WERI-Rb-1 (cell line): Measurements from ENCODE around the gene CAPN14.

Experiments
- DNase-seq: peaks from one replicate; pipeline ENCODE4 v3.0.0-alpha.2; 2020
- H3K27ac ChIP-seq: fragments of 250-450 bp; sonication (Bioruptor Pico); 2 replicates; pipeline ENCODE4 v1.5.1; 2020; ENCODE audit warnings: mild to moderate bottlenecking, moderate library complexity
- H3K27me3 ChIP-seq: fragments of 250-450 bp; sonication (Bioruptor Pico); 2 replicates; pipeline ENCODE4 v1.5.1; 2021; ENCODE audit warnings: mild to moderate bottlenecking, low read depth, moderate library complexity; ENCODE audit not compliant: insufficient read depth, severe bottlenecking
- H3K36me3 ChIP-seq: fragments of 250-450 bp; sonication (Bioruptor Pico); 2 replicates; pipeline ENCODE4 v1.5.1; 2020; ENCODE audit warnings: mild to moderate bottlenecking, moderate library complexity
- H3K4me3 ChIP-seq: 2 replicates; pipeline ENCODE4 v1.5.1; 2011; ENCODE audit warnings: low read depth, mild to moderate bottlenecking, control low read depth, low read length
- H3K9me3 ChIP-seq: fragments of 250-450 bp; sonication (Bioruptor Pico); 2 replicates; pipeline ENCODE4 v1.5.1; 2021; ENCODE audit warnings: mild to moderate bottlenecking, moderate library complexity; ENCODE audit not compliant: severe bottlenecking
- TF ChIP-seq, protein P1 (sequence below): IDR thresholded peaks from 2 replicates; pipeline ENCODE4 v1.5.1; 2011; ENCODE audit warnings: low read depth, mild to moderate bottlenecking, control low read depth, inconsistent platforms, low read length

The CAPN14 gene

DNA sequence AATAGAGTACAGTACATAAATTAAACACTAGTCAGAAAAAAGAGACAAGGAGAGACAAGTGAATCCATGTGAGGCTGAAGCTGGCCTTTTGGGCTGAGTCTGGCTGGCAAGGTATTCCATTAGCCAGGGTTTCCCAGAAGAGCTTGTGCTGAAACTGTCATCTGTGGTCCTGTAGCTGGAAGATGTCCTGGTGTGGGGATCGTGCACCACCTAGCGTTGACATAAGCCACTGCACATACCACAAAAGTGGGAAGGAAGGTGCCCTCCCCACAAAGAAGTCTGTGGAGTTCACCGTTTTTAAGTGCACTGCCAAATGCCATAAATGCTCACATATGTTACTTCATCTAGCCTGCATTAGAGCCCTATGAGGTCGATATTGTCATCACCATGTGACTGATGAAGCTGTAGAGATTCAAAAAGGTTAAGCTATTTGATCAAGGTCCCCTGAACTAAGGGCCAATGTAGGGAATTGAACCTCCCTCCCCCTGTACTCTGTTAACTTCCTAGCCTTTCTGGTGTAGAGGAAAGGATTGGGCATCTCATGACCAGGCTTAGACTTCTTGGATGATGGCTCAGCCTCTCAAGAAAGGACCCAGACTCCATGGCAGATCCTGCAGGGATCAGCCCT, 47.1 kb downstream of the CAPN14 start:
- Histone ChIP-seq H3K36me3 (no peaks in the 10 kb centered on the region), H3K27me3 (no peaks in the 10 kb centered on the region), H3K27ac (no peak overlapping the region), H3K4me3 (no peak overlapping the region), H3K9me3 (no peaks in the 10 kb centered on the region)
- DNase-seq: peak; percentile 74
- TF ChIP-seq, protein P1, sequence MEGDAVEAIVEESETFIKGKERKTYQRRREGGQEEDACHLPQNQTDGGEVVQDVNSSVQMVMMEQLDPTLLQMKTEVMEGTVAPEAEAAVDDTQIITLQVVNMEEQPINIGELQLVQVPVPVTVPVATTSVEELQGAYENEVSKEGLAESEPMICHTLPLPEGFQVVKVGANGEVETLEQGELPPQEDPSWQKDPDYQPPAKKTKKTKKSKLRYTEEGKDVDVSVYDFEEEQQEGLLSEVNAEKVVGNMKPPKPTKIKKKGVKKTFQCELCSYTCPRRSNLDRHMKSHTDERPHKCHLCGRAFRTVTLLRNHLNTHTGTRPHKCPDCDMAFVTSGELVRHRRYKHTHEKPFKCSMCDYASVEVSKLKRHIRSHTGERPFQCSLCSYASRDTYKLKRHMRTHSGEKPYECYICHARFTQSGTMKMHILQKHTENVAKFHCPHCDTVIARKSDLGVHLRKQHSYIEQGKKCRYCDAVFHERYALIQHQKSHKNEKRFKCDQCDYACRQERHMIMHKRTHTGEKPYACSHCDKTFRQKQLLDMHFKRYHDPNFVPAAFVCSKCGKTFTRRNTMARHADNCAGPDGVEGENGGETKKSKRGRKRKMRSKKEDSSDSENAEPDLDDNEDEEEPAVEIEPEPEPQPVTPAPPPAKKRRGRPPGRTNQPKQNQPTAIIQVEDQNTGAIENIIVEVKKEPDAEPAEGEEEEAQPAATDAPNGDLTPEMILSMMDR: peak; percentile 99

DNA sequence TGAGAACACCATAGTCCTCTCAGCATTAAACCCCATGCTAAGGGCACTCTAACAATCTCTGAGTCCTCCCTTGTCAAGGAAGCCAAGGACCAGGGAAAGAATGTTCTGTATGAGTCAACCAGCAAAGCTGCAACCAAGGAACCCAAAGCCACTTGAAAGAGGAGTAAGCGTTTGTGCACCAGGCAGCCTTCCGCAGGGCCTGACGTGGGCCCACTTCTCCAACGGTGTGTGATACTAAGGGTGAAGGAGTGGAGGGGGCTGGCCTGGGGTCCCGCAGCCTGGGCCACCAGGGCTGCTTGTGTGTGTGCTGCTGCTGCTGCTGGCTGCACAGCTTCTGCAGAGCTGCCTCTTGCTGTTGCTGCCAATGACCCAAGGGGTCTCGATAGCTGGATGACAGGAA, 49.0 kb downstream of the CAPN14 start:
- H3K27me3 ChIP-seq: no peaks in the 10 kb centered on the region
- H3K27ac ChIP-seq: no peak overlapping the region
- no peak overlapping the region for H3K4me3 ChIP-seq
- TF ChIP-seq, protein P1: no peak
- no peaks in the 10 kb centered on the region for H3K36me3 ChIP-seq
- no peaks in the 10 kb centered on the region for H3K9me3 ChIP-seq
- DNase-seq: no peak

DNA sequence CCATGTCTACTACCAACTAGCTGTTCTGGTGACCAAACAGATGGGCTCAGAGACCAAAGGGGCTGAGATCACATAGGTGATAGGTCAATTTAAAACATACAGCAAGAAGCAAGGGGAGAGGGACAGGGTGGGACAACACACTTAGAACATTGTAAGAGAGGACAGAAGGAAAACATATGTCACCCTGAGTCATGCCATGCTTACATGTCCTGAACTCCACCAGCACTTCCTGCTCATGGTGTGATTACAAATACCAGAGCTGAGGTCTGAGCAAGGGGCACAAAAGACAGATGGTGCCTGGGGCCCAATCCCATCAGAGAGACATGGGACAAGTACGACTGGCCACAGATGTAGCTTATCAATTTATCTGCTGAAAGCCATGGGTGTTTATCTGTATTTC, 50.4 kb downstream of the CAPN14 start:
- no peak for DNase-seq
- Histone ChIP-seq H3K36me3 (no peaks in the 10 kb centered on the region), H3K4me3 (no peak overlapping the region), H3K9me3 (no peaks in the 10 kb centered on the region), H3K27ac (no peak overlapping the region), H3K27me3 (no peaks in the 10 kb centered on the region)
- TF ChIP-seq, protein P1: no peak

DNA sequence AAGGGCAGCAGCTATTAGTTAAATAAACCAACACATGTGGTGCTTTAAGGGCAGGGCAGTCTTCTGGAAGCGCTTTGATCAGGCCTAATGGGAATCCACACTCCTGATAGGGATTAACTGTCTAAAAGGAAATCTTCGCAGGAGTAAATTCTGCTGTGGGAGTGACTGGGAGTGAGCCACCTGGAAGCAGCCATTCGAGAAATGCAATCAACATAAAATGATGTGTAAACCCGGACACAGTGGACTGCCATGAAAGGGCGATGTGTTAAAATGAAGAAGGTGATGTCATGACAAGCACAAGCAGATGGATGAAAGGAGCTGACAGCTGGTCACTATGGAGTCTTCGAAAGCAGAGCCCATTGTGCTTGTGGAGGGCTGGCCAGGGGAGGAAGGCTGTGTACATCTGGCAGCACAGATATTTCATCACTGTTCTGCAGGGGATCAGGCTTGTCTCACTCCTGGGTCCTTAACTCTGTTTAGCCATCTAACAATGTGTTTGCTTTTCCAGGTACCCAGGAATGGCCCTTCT, 54.2 kb downstream of the CAPN14 start:
- Histone ChIP-seq H3K4me3 (no peak overlapping the region), H3K36me3 (no peaks in the 10 kb centered on the region), H3K27ac (no peak overlapping the region), H3K27me3 (no peaks in the 10 kb centered on the region), H3K9me3 (no peaks in the 10 kb centered on the region)
- TF ChIP-seq, protein P1: no peak
- DNase-seq: peak; percentile 79

DNA sequence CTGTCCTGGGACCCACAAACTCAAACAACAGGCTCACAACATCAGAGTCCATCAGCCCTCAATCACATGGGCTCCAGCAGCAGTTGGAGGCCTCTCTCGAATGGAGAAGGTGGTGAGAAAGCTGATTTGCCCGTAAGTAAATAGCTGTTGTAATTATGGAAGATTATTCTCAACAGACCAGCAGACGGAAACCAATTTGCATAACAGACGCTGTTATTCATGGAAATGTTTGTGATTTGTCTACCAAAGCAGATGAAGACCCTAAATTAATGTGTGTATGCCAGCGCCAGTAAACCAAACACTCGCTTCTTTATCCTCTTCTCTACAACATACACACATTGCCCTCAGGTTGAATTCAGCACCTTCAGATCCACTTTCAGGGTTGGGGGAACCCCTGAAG, 55.7 kb downstream of the CAPN14 start:
- TF ChIP-seq, protein P1: no peak
- H3K9me3 ChIP-seq: no peaks in the 10 kb centered on the region
- no peaks in the 10 kb centered on the region for H3K36me3 ChIP-seq
- no peak overlapping the region for H3K27ac ChIP-seq
- DNase-seq: peak; percentile 12
- H3K27me3 ChIP-seq: no peaks in the 10 kb centered on the region
- no peak overlapping the region for H3K4me3 ChIP-seq

DNA sequence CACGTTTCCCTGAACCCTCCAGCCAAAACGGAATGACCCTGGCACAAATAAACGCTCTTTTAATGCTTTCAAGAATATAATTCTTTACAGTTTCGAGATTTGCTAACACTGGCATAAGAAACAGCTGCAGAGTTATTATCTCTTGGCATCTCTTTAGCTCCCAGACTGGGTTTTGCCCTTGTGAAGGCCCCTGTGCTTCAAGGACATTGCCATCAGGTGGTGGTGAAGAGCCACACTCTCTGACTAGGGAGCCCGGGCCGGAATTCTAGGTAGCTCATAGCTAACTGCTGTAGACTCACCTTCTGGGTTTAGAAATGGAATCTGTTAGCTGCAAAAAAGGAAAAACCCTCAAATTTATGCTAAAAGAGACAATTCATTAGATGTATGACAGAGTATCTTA, 65.8 kb downstream of the CAPN14 start:
- TF ChIP-seq, protein P1: peak; percentile 59
- Histone ChIP-seq H3K36me3 (no peaks in the 10 kb centered on the region), H3K27me3 (no peaks in the 10 kb centered on the region), H3K4me3 (no peak overlapping the region), H3K27ac (no peak overlapping the region), H3K9me3 (no peaks in the 10 kb centered on the region)
- DNase-seq: peak; percentile 52
